ENCODE data around the gene RAMP3.

Gene RAMP3

DNA sequence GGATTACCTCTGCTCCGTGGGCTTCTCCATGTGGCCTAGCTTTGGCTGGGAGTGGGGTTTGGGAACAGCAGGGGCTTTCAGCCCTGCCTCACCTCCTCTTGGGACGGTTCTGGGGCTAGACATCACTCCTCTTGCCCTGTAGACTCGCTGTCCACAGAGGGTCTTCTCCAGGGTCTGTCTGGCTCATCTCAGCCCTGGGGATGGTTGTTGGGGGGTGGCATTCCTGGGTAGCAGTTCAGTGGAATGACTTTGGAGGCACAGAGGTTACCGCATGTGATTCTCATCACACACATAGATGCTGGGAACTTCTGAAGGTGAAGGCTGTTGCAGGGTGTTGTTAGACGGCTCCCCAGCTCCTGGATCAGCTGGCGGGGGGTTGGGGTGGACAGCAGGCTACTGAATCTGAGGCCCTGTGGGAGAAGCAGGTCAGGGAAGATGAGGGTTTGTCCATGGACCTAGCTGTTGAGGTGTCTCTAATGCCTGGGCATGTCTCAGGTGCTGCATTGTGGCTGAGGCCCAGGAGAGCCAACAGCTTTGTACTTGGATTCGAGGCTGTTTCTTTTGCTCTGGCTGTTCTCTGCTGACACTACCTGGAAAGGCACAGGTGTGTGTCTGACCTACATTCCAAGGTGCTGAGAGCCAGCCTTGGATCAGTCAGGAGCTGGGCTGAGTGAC is 23.8 kb downstream of the RAMP3 start:
- DNase-seq, result no peak

DNA sequence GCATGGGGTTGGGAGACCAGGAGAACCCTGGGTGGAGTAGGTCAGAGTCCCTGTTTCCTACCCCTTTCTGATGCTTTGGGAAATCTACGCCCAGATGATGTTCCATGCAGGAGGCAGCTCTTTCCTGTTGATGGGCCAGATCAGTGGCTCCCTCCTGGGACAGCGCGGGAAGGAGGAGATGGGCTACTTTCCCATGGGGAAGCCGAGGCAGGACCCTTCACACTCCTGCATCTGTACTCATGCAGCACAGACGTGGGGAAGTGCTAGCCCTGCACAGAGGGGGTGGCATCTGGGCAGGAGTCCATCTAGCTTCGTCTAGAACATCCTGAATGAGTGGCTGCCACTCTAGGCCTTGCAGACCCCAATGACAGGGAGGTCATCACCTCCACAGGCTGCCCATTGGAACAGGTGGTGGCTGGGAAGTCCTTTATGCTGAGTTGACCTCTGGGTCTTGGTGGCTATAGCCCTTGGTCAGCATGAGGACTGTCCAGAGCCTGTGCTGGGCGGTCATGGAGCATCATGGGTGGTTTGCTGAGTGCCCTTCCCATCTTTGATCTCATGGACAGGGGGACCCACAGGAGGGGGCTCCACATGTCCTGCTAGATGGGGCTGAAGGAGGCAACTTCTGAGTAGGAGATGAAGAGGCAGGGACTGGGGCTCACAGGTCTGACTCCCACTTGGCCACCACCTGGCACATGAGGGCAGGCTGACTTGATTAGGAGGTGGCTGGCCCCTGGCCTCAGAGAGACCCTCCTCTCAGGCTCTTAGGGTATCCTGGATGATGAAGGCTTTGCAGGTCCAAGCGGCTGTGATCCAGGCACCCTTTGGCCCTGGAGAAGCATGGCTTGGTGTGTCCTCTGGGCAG is 24.6 kb downstream of the RAMP3 start:
- DNase-seq, result no peak

DNA sequence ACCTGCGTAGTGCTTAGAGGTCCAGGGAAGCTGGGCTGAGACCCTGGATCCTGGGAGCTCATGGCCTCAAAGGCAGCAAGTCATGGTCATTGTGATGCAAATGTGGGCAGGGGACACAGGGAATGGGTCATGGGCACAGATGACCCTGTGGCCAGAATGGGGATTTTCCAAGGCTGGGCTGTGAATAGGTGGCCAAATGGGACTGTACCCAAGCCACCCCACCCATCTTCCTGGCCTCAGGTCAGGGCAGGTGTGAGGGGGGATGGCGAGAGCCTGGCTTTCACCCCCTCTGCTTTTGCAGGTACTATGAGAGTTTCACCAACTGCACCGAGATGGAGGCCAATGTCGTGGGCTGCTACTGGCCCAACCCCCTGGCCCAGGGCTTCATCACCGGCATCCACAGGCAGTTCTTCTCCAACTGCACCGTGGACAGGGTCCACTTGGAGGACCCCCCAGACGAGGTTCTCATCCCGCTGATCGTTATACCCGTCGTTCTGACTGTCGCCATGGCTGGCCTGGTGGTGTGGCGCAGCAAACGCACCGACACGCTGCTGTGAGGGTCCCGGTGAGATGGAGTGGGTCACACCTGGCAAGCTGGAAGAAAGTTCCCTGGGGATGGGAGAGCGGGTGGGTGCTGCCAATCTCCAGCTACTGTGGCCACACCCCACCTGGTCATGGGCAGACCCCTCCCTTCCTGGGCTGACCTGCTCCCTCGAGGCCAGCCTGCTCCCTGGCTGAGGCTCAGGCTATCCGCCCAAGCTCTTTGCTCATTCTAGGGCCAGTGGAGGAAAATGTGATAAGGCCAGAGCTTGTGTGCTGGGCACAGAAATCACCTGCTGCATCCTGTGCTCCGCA is 25.5 kb downstream of the RAMP3 start:
- no peak for DNase-seq

DNA sequence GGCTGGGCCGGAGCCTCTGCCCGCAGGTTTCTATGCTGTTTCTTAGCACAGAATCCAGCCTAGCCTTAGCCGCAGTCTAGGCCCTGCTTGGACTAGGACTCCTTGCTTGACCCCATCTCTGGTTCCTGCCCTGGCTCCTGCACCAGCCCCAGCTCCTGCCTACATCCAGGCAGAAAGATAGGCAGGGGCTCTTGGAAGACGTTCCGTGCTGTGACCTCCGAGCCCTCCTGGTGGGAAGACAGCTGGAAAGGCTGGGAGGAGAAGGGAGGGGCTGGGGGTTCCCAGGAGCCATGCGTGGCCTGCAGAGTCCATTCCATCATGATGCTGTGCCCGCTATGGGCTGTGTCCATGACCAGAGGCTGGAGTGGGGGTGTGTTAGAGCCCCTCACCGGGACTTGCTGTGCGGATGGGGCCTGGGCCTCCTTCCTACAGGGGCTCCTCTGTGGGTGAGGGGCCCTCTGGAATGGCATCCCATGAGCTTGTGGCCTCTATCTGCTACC is 26.2 kb downstream of the RAMP3 start:
- DNase-seq, result no peak

DNA sequence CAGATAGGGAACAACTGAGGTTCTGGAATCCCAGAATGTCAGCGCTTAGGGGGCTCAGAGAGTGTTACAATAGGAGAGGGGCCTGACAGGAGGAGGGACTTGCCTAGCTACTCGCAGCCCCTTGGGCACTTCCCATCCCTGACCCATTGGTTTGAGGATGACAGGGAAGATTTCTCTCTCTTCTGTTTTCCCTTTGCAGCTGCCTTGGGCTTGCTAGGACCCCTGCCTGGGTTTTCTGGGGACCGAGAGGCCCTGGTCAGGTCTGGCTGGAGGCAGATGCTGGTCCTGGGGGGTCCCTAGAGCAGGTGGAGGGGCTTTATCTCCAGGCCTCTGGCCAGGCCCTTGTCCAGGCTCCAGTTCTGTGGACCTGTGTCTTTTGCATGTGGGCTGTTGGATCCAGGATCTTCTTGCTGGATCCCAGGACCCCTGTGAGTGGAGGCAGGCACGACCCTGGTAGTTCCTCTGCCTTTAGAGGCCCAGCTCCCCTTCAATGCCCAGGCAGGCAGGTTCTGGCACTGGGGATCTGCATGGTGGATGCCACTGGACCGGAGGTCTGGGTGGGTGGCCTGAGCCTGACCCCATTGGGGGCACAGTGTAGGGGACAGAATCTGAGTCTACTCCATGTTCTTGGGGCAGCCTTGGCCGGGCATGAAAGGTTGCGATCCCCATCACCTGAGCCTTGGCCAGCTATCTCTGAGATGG is 26.9 kb downstream of the RAMP3 start:
- DNase-seq, result no peak

DNA sequence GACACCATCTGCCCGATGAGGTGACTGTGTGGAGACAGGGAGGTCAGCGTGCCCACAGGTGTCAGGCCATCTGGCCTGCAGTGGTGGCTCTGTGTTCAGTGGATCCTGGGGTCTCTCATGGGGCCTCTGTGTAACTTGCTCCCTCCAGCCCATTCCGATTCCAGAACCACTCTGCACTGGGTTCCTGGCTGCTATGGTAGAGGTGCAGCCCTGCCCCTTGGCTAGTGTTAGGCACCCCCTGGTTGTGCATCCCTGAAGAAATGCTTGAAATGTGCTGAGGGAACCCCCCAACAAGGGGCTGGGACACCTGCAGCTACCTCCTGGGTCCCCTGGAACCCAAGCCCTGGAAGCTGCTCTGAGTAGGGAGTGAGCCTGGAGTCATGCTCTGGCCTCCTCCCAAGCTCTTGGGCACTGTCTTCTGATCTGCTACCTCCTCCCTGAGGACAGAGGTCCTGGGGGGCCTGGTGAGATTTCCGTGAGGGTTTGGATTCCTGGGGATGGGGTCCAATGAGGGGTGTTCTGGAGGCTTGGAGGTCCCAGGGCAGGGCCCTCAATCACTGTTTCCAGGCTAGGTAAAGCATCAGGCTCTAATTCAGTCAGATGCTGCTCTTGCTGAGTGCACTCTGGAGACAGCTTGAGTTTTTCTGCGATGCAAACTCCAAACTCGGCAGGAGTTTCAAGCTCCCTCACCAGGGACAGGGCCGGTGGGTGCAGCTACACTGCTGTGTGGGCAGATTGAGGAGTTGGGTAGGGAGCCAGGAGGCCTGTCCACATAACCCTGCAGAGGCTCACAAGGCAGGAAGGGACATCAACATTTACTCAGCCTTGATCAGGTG is 27.7 kb downstream of the RAMP3 start:
- no peak for DNase-seq

DNA sequence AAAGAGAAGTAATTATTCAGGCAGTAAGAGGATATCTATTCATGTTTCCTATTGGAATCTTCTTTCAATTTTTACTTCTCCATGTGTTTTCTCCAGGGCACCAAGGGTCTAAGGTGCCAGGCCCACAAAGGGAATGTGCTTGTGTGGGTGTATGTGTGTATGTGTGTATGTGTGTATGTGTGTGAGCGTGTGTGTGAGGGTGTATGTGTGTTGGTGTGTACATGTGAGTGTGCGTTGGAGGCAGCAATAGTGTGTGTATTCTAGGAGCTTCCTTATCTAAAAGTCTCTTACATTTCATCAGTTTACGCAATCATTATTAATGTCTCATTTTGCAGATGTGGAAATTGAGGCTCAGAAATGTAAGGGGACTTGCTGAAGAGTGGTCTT is 28.3 kb downstream of the RAMP3 start:
- DNase-seq, result no peak

DNA sequence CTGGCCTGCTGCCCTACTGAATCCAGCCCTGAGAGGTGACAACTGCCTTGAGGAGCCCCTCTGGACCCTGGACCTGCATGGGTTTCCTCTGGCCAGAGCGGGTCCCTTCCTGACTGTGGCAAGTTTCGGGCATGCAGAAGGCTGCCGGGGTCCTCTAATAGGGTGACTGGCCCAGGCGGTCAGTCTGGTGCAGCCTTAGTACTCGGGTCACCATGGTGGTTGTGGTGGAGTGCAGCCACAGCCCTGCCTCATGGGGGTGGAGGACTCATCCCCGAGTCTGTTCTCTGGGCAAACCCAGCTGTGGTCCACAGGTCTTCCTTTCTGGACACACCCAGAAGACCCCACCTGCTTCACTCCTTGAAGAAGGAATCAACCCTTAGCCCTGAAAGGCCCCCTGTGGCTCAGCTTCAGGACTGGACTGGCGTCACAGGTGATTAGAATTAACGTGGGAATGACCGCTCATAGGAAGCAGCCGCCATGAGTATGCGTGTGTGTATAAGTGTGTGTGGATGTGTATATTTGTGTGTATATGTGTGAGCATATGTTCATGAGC is 28.7 kb downstream of the RAMP3 start:
- DNase-seq, result no peak

DNA sequence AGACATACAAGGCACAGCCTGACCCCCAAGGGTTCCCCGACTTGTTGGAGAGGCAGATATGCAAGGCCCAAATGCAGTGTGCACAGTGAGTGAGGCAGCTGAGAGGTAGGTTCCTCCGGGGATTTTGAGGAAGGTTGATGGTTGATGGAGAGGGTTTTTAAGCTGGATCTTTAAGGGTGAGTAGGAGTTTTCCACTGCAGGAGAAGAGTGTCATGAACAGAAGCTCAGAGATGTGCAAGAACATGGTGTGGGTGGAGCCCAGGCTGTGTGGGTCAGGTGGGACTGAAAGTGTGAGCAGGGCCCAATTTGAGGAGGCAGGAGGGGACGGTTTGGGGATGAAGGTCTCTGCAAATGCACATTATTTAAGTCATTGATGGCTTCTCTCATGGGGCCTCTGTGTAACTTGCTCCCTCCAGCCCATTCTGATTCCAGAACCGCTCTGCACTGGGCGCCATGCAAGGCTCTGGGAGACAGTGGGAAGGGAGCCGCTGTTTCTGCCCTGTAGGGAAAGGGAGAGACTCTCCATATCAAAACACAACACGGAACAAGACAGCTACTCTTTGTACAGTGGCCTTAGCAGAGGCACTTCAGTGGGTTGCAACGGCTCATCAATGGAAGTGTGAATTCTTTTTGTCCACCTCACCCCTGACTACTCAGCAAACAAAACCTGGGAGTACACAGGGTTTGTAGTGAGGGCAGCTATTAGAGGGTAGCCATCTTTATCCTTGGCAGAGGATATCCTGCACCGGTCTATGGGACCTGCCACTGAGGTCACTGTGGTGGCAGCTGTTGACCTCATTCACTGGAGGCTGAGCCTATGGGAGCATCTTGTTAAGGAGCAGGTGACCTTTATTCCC is 29.7 kb downstream of the RAMP3 start:
- DNase-seq, result no peak

DNA sequence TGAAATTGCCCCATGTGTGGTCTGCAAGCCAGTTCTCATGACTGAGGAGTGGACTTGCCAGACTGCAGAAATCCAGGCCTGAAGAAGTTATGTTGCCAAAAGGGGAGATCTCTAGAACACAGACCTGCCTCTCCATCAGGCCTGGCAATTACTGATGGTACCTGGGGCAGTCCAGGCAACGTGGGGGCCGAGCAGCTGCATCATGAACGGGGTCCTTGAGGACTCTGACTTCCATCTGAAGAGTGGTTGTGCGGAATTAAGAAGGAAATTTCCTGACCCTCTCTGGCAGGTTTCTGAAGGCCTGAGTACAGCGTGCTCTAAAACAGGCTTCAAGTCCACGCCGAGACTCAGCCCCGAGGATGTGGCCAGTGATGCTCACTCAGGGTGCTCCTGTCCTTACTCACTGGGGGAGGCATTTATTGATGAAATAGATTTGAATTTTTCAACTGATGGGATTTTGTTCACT is 30.4 kb downstream of the RAMP3 start:
- DNase-seq, result no peak

DNA sequence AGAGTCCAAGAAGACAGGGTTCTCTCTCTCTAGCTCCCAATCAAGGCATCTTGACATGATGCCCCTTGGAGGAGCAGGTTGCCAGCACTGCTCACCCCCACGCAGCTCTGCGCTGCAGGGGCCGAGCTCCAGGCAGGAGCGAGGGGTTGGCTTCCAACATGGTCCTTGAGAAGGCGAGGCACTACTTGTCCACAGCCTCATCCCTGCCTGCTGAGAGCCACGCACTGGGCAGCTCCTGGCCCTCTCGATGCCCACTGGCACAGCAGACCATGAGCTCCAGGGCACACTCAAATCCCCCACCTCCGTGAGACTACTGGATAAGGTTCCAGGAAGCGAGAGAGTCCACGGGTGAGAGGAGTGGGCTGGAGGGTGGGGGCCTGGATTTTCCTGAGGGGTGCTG is 31.1 kb downstream of the RAMP3 start:
- DNase-seq, result no peak

DNA sequence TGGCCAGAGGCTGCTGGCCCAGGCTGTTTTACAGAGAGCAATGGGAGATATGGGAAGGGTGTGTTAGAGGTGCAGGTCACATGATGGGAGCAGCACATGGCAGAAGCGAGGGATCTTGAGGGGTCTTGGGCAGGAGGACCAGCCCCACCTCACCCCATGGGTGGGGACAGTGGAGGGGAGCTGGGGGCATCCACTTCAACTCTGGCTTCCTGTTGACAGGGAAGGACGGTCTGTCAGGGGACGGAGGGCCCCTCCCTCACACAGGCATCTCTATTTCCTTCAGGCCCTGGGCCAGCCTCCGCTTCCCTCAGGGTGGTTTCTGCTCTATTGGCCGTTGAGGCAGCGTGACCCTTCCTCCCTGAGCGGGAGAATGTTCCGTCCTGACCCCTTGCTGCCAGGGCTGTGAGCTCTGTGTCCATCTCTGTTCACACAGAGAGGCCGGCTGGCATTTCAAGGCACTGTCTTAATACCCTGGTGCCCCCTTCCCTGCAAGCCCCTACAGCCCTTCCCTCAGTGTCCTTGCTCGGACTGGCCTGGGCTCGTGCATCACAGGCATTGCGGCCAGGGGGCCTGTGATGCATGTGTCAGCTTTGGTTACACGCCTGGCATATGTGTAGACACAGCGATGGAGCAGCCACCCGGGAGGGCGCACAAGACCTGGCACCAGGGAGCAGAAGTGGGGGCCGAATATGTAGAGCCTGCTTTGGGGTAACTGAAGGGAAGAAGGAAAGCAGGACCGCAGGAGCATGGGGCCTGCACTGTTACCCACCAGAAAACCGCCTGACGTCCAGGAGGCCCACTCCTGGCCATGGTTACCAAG is 31.8 kb downstream of the RAMP3 start:
- DNase-seq, result no peak

DNA sequence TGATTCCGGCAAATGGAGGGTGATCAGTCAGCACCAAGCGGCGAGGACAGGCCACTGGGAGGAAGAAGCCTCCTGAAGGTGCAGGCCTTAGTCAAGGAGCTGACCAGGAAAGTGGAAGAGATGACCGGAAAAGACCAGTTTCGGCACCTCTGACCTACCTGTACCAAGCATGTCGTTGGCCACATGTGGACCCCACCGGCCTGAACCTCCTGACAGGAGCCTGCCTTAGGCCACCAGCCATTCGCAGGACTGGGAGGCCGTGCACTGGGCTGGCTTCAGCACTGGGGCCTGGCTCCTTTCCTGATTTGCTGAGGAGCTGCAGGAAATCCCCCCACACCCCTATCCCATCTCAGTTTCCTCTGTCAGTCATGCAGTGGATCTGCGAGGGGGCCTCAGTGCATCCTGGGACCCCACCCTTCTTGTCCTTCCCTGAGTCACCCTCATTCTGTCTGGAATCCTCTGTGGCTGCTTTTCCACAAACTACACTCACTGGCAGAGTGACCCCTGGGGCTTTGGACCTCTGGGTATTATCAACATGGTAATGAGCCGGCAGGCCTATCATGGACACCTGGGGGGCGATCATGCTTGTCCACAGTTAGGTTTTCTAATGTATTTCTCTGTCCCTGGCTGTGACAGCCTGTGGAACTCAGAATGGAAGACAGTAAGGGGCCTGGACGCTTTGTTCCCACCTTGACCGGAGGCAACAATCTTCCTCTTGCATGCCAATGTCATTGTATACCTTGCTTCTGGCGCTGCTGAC is 33.0 kb downstream of the RAMP3 start:
- DNase-seq, result no peak

DNA sequence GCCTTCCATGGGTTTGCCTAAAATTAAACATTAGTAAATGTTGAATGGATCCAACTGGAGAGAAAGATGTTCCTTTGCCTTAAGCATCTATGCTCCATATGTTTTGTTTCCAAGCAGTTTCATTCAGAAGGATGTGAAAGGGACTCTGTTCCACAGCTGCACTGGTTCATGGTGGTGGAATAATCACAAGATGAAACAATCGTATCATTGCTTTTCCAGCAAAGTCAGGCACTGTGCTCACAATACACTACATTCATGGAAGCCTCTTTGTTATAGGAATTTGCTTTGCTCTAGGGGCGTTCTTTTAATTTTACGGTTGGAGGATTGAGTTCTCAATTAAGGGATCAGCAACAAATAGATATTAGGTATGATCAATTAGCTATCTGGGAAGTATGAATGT is 33.8 kb downstream of the RAMP3 start:
- DNase-seq, result no peak

DNA sequence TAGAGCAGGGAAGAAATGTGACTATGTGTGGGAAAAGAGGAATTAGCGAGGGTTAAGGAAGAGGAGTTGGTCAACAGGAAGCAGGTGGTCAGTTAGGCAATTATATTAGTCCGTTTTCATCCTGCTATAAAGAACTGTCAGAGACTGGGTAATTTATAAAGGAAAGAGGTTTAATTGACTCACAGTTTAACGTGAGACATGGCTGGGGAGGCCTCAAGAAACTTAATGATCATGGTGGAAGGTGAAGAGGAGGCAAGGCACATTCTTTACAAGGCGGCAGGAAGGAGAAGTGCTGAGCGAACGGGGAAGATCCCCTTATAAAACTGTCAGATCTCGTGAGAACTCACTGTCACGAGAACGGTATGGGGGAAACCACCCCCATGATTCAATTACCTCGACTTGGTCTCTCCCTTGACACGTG is 35.0 kb downstream of the RAMP3 start:
- no peak for DNase-seq

DNA sequence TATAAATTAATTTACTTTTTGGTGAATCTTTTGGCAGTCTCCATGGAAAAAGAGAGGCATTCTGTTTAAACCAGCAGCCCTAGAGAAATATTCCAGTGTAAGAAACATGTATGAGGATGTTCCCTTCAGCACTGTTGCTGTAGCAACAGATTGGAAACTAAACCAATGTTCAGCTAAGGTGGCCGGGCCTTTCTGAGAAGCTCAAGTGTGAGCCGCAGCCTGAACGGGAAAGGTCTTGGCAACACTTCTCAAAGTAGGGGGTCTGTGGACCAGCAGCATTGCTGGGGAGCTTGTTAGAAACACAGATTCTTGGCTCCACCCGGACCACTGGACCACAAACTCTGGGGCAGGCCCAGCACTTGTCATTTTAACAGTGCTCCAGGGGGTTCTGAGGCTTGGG is 36.2 kb downstream of the RAMP3 start:
- DNase-seq, result no peak

DNA sequence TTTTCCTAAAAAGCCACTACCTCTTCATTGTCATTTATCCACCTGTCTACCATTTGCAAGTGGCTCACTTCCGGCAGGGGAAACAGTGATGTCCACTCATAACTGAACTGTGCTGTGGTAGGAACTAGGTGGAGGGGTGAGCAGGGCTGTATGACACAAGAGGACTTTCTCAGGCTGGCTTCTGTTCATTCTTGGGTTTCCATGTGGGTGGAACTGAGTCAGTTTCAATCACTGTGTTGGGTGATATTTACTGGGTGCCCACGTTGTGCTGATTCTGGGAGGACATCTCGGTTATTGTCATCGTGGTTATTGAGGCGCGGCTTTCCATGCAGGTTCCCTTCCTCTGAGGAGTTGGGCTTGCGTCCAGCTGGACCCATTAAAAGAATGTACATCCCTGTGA is 38.8 kb downstream of the RAMP3 start:
- no peak for DNase-seq

DNA sequence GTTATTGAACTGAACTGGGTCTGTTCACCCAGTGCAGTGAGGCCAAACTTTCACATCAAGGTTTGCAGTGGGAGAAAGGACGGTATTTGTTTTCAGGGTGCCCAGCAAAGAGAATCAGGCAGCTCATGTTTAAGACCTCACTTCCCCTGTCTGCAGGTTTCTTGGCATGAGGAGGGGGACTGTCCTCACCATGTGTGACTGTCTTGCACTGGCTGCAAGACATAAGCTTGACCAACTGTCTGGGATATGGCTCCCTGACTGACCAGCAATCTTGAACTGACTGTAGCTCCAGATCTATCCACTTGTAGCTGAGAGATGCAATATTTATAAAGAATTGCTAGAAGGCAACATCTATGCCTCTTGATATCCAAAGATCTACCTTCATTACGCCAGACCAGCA is 39.9 kb downstream of the RAMP3 start:
- no peak for DNase-seq

DNA sequence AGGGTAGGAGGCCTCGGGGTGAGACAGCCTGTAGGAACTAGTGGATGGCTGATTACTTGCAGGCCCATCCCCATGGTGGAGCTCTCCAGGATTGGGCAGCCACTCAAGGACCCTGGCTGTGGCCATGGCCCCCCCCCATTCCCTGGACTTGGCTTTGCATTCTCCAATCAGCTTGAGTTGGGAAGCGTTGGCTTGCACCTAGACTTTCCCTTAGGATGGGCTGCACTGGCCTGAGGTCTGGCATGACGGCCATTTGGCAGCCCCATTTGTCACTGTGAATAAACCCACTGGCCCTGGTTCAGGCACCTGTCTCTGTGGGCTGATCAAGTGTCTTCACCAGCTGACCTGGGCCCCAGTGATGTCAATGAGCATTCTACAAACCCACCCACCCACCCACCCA is 41.4 kb downstream of the RAMP3 start:
- no peak for DNase-seq

All from NCI-H2029 (cell line).